ENCODE data around the gene FTCDNL1.

FTCDNL1 gene

GRCh38 chr2:199841409-199841808 lies 9.6 kb downstream of the FTCDNL1 start:
- no peak for DNase-seq

GRCh38 chr2:199838399-199838798 lies 12.6 kb downstream of the FTCDNL1 start:
- DNase-seq, result no peak

GRCh38 chr2:199836943-199837342 lies 14.0 kb downstream of the FTCDNL1 start:
- DNase-seq, result no peak

- no peak for DNase-seq
Observed at GRCh38 chr2:199833525-199833924, 17.5 kb downstream of the FTCDNL1 start.

GRCh38 chr2:199830531-199830930 lies 20.5 kb downstream of the FTCDNL1 start:
- DNase-seq, result no peak

GRCh38 chr2:199829628-199830027 lies 21.4 kb downstream of the FTCDNL1 start:
- no peak for DNase-seq

- DNase-seq, result no peak
Observed at GRCh38 chr2:199819746-199820145, 31.2 kb downstream of the FTCDNL1 start.

- no peak for DNase-seq
Observed at GRCh38 chr2:199818754-199819153, 32.2 kb downstream of the FTCDNL1 start.

GRCh38 chr2:199818026-199818425 lies 33.0 kb downstream of the FTCDNL1 start:
- DNase-seq, result no peak

- DNase-seq, result no peak
Observed at GRCh38 chr2:199814817-199815211, 36.2 kb downstream of the FTCDNL1 start.

GRCh38 chr2:199814101-199814816 lies 36.7 kb downstream of the FTCDNL1 start:
- DNase-seq, result no peak

- DNase-seq, result no peak
Observed at GRCh38 chr2:199812493-199812892, 38.5 kb downstream of the FTCDNL1 start.

- no peak for DNase-seq
Observed at GRCh38 chr2:199811346-199811745, 39.6 kb downstream of the FTCDNL1 start.

GRCh38 chr2:199810422-199811171 lies 40.4 kb downstream of the FTCDNL1 start:
- DNase-seq, result no peak

GRCh38 chr2:199807966-199808365 lies 43.0 kb downstream of the FTCDNL1 start:
- DNase-seq, result no peak

GRCh38 chr2:199806179-199806578 lies 44.8 kb downstream of the FTCDNL1 start:
- no peak for DNase-seq

GRCh38 chr2:199804831-199805230 lies 46.2 kb downstream of the FTCDNL1 start:
- DNase-seq, result no peak

GRCh38 chr2:199798831-199799580 lies 52.0 kb downstream of the FTCDNL1 start:
- no peak for DNase-seq

GRCh38 chr2:199797431-199798403 lies 53.3 kb downstream of the FTCDNL1 start:
- no peak for DNase-seq

- DNase-seq, result no peak
Observed at GRCh38 chr2:199792381-199792780, 58.6 kb downstream of the FTCDNL1 start.

- no peak for DNase-seq
Observed at GRCh38 chr2:199791326-199791725, 59.7 kb downstream of the FTCDNL1 start.

GRCh38 chr2:199784512-199784911 lies 66.5 kb downstream of the FTCDNL1 start:
- no peak for DNase-seq

GRCh38 chr2:199779589-199779988 lies 71.4 kb downstream of the FTCDNL1 start:
- no peak for DNase-seq
